ENCODE results near the gene CNOT10. TPM values are rescaled to one million over a fixed set of nuclear protein-coding genes. Genes with fewer than 3 reads are reported as not detected.

CNOT10 gene
- total RNA-seq, 6 experiments from 2014 or later, result 10.6 to 36.3 (median 12.5) TPM

GRCh38 chr3:32685543-32686185 is 676 bp downstream of the CNOT10 start:
- Histone ChIP-seq H3K36me3 (no peaks in the 10 kb centered on the region), H3K4me1 (peaks cover 0 to 9% (median 4%) of the 10 kb centered on the region in 4 donors), H3K27ac (peak overlapping the region; percentile 19 to 65 (median 58)), H3K9me3 (no peaks in the 10 kb centered on the region), H3K27me3 (no peaks in the 10 kb centered on the region), H3K4me3 (peak overlapping the region; percentile 79 to 89 (median 83))
- TF ChIP-seq POLR2A (IDR thresholded peaks at IDR 0.05) (no peak), CTCF (IDR thresholded peaks at IDR 0.05) (no peak)
- WGBS (ENCODE audit: insufficient coverage, low coverage, low lambda C conversion rate, missing lambda C conversion rate), result 11% methylated on average over 16 of the region's 26 CpGs
- intact Hi-C loops (cut with DNase I), result no loop called here
- ATAC-seq (peak in 1 of 4 donors; percentile 3), DNase-seq (no peak)

GRCh38 chr3:32686713-32687112 is 1.7 kb downstream of the CNOT10 start:
- H3K9me3 ChIP-seq, result no peaks in the 10 kb centered on the region
- WGBS (ENCODE audit: insufficient coverage, low coverage, low lambda C conversion rate, missing lambda C conversion rate), result 97% methylated on average over 3 of the region's 3 CpGs
- intact Hi-C loops (cut with DNase I), result no loop called here
- TF ChIP-seq CTCF (IDR thresholded peaks at IDR 0.05) (no peak), POLR2A (IDR thresholded peaks at IDR 0.05) (no peak)
- no peaks in the 10 kb centered on the region for H3K36me3 ChIP-seq
- DNase-seq (no peak), ATAC-seq (no peak)
- no peak overlapping the region for H3K4me3 ChIP-seq
- no peaks in the 10 kb centered on the region for H3K27me3 ChIP-seq
- H3K27ac ChIP-seq, result no peak overlapping the region
- peaks cover 0 to 9% (median 4%) of the 10 kb centered on the region in 4 donors for H3K4me1 ChIP-seq

- Histone ChIP-seq H3K4me1 (no peaks in the 10 kb centered on the region), H3K4me3 (no peak overlapping the region), H3K9me3 (no peaks in the 10 kb centered on the region), H3K27me3 (no peaks in the 10 kb centered on the region), H3K27ac (no peak overlapping the region), H3K36me3 (no peaks in the 10 kb centered on the region)
- DNase-seq (no peak), ATAC-seq (no peak)
- intact Hi-C loops (cut with DNase I), result no loop called here
- WGBS (ENCODE audit: insufficient coverage, low coverage, low lambda C conversion rate, missing lambda C conversion rate), result 82% methylated on average over 3 of the region's 4 CpGs
- TF ChIP-seq CTCF (IDR thresholded peaks at IDR 0.05), result no peak
- TF ChIP-seq POLR2A (IDR thresholded peaks at IDR 0.05), result no peak
Observed at GRCh38 chr3:32691847-32692246, 6.9 kb downstream of the CNOT10 start.

GRCh38 chr3:32696523-32696922 is 11.5 kb downstream of the CNOT10 start:
- no peak for TF ChIP-seq CTCF (IDR thresholded peaks at IDR 0.05)
- no peak for TF ChIP-seq POLR2A (IDR thresholded peaks at IDR 0.05)
- no peaks in the 10 kb centered on the region for H3K9me3 ChIP-seq
- H3K27me3 ChIP-seq, result no peaks in the 10 kb centered on the region
- no peaks in the 10 kb centered on the region for H3K36me3 ChIP-seq
- DNase-seq (no peak), ATAC-seq (no peak)
- no peak overlapping the region for H3K27ac ChIP-seq
- intact Hi-C loops (cut with DNase I), result no loop called here
- no peaks in the 10 kb centered on the region for H3K4me1 ChIP-seq
- WGBS (ENCODE audit: insufficient coverage, low coverage, low lambda C conversion rate, missing lambda C conversion rate), result 90% methylated on average over 3 of the region's 3 CpGs
- no peak overlapping the region for H3K4me3 ChIP-seq
